ENCODE data around the gene KCNQ5.

Gene KCNQ5

DNA sequence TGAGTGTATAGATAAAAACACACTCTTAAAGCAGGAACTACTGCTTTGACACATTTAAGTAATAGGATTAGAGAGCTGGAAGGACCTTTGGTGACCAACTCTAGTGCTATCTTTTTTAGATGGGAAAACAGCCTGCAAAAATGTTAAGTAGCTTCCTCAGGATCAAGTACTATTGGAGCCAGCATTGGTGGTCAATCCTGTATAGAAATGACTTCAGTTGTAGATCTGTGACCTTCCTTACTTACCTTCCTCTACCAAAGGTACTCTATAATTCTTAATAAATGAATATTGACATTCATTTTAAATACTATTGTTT, 18.7 kb downstream of the KCNQ5 start:
- no peak for DNase-seq

DNA sequence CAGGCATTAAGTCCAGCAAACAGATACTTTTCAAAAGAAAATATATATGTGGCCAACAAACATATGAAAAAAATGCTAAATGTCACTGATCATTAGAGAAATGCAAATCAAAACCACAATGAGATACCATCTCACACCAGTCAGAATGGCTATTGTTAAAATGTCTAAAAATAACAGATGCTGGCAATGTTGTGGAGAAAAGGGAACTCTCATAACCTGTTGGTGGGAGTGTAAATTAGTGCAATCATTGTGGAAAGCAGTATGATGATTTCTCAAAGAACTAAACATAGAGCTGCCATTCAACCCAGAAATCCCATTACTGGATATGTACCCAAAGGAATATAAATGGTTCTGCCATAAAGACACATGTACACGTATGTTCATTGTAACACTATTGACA, 20.6 kb downstream of the KCNQ5 start:
- DNase-seq = no peak

DNA sequence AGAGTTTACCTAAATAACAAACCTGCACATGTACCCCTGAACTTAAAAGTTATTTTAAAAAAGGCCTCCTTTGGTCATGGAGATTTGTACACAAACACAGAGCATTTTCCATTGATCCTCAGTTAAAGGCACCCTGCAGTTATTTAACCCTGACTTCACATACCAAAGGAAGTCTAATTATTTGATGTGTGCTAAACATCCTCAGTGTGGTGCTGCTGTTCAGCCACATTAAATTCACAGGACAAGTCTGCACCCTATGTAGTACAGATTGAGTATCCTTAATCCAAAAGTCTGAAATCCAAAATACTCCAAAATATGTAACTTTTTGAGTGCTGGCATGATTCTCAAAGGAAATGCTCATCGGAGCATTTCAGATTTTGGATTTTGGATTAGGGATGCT, 21.4 kb downstream of the KCNQ5 start:
- DNase-seq = no peak

DNA sequence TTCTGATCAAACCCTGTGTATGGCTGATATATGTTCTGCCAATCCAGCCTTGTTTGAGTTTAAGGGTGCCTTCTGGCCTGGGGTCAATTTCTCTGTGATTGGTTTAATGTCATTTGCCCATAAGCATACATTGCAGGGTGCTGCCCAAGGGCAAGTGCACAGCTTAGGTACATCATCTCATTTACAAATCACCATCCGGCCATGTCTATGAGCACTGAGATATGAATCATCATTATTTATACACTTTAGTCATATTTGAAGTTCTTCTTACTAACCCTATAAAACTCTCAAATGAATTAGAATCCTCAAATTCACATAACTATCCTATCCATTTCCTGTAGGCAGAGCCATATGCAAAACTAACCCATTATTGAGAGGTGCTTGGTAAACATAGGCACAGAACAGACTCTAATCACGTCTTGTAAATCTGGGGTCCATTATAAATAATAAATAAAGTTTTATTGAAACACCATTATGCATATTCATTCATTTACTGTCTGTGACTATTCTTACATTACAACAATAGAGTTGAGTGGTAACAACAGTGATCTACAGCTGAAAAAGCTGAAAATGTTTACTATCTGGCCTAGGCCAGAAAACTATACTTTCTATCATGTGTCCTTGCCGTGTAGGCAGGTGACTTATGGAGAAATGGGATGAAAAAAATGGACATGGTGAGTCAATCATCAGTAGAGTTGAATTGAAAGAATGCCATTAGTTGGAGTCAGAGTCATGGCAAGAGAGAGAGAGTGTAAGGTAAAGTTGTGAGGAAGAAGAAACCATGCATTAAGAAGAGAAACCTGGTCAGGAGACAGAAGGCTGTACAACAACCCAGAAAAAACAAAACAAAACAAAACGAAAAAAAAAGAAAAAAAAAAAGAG, 25.0 kb downstream of the KCNQ5 start:
- no peak for DNase-seq

DNA sequence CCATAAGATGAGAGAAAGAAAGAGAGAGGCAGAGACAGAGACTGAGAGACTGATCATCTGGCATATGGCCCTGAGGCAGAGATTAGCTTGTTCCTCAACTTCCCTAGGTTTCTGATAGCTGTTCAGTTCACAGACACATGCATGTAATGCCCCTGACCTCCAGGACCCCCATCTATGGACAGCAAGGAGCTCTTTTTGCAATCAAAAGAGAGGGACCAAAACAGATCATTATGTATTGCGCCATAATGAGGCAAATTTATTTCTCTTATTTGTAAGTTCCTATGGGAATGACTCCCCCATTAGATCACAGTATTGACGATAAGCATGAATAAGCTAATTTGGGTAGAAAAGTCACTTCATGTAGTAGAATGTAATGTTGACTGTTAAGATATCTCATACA, 25.6 kb downstream of the KCNQ5 start:
- DNase-seq = no peak

DNA sequence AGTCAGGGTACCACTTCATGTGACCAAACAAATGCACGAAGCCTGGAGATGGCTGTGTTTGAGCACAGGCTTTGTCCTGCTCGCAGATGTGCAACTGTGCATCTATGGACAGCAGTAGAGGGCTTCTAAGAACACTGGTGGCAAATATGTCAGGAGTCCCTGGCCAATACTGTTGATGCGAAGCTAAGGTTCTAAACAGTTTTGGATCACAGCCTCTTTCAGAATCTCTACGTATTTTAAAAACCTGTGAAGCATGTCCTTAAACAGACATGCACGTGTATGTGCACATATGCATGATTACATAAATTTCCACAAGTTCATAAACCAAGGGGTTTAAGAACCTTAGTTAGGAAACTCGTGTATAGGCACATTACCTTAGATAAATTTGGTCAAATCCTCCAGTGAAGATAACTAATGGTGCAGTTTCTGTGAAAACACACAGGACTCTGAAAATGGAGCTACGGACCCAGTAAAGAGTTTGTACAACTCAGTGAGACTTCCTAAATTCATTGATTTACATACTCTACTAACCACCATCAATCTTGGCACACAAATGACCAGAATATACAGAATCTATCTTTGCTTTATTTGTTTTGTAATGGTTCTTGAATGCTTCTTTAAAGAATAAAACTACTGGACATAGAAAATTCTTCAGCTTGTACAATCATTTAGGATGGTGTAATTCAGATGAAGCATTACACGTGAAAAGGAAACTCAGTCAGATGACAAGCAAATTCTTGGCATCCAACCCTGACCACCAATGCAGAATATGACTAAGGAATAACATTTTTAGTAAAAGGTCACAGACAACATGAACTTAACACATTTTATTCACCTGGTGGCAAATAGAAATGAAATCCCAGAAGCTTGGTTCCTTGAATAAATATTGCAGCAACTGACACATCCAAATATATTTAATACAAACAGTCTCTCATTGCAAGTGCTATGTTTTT, 27.4 kb downstream of the KCNQ5 start:
- DNase-seq = no peak

DNA sequence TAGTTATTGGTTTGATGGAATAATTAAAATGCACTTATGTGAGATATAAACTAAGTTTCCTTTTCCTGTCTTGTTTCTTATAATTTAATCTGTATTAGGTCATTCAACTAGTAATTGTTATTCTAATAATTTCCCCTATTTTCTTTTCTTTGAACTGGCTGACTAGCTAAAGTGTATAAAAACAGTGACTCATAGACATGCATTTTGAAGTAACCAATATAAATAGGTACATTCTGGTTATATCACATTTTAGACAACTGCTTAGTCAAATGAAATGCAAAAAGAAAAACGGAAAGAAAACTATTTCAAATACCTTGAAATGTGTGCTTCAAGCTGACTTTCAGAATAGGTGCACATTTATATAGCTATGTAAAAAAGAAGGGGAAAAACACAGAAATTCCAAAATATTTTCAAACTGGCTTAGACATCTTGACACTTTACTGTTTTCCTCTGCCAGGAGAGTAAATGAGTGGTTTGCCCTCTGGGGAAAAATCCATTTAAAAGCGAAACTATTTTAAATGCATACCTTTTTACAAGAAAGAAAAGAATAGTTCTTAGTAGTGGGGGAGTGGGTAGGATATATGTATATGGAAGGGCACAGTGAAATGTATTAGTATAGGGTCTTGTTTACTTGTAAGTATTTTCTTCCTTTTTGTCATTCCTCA, 28.3 kb downstream of the KCNQ5 start:
- no peak for DNase-seq

DNA sequence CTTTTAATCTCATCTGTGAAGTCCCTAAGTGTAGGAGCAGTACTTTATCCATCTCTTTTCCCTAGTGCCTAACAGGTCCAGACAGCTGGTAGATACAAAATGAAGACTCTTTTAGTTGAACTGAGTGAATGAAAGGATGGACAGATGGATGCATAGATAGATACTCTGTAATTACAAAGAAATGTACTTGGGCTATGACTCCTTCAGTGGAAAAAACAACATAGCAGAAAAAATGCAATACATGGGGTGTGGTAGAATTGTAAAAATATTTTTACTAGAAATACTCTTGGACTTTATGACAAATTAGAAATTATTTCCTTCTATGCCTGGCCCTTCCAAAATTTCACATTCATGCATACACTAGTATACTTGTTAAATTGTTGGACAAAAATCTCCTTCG, 29.3 kb downstream of the KCNQ5 start:
- DNase-seq = no peak

DNA sequence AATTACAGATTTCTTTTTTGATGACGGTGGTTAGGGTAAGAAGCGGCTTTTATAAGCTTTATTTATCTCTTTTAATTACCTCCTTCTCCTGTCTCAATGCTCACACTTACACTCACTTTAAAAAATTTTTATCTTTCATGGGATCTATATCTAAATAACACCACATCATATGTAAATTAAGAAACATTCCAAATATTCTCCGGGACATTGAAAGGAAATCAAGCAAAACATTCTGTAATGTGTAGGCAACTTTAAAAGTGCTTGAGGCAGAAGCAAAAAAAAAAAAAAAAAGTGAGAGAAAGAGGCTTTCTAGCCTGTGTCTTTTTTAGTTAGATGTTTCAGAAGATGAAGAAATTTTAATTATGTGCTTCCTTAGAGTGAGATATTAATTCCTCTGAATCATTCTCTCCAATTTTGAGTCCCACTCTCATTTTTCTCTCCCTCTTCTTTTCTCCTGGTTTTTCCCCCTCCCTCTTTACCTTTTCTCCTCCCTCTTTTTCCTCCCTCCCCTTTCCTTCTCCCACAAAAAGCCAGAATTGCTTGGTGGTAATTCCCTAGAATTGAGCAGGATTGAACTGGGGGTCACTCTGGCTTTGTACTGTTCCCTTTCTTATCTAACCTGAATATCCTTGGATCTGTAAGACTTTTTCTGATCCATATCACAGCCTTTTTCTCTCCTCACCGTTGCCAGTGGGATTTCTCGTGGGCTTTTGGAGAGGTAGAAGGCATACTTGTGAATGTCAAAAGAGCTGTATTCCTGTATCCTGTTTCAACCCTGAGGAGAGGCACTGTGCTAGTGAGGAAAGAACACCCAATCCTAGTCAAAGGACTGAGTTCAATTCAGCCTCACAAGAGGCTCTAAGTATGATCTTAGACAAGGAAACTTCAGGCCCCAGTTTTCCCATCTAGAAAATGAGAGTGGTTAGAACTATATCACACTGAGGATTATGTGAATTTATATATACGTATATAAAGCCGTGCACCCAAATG, 30.4 kb downstream of the KCNQ5 start:
- no peak for DNase-seq

DNA sequence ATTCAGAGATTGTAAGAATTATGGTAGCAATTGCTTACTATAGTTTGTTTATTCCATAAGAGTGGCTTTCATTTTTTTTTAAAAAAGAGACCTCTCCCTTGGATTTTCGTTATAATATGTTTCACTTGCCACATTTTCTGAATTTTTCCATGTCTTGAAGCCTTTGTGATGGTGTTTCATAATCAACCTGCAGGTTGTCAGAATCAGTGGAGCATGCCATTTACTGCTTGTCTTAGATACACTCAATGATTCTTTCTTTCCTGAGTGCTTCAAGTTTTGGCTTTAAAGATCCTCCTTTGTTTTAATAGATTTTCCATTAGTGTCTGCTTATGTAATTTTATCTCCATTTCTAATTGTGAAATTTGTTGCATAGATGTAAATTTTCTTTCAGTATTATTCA, 31.2 kb downstream of the KCNQ5 start:
- no peak for DNase-seq

DNA sequence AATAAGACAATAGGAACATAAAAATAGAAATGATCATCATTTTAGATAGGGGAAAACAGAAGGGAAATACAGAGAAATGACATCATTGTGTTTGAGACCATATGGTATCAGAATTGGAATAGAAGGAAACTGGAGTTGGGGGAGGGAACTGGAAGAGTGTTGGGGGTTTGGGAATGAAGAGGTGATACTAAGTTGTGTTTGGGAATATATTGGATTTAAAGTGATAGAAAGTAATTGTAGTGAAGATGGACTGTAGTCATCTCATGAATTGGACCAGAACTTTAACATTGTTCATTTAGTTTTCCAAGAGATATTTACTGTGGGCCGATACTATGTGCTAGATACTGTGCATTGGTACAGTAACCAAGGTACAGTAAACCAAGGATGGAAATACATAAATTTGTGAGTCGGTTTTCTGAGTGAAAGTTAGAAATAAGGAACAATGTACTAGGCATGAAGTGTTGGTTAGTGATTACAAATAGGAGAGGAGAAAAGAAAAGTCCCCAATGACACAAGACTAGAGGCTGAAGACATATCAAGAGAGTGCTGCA, 32.3 kb downstream of the KCNQ5 start:
- DNase-seq = no peak

DNA sequence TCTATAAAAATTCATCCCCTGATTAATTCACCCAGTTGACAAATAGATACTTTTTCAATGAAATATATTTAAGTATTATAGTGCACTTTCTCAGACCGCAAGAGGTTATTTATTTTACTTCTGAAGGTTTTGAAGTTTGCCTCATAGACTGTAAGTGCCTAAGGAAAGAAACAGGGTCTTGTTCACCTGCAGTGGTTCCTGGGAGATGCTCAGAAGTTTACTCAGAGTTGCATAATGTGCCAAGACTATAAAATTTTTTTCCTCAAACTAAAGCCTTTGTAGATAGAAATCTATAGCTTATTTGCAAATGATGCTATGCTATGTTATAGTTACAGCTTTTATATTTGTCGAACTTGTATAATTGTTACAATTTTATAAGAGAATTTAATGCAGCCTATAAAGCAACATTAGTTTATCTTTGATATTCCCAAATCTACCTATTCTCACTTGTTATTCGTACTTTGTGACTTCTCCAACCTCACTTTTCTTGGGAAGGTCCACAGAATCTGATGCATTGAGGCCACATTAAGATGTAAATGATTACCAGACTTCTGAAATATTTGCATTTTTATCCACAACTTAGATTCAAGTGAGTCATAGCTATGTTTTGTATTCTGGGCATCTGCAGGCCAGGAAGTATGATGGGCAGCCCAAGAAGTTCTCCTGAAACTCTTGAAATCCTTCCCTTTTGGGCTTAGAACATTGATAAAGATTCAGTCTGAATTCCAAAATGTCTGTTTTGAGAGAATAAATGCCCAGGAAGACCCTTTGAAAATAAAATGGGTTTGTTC, 35.7 kb downstream of the KCNQ5 start:
- no peak for DNase-seq

DNA sequence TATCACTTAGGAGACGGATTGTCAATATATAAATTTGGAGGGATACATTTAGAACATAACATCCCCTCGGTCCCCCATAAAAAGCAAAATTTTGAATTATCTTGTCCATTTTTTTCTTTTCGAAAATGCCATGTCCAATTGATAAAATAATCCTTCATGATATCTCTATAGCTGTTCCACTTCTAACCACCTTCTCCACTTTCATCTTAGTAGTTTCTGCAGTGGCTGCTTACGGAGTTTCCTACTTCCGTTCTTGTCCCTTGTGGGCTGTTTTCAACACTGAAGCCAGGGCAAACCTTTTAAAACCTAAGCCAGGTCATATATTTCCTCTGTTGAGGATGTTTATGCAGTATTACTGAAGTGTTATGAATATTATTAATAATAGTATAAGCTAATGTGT, 37.9 kb downstream of the KCNQ5 start:
- DNase-seq = no peak

DNA sequence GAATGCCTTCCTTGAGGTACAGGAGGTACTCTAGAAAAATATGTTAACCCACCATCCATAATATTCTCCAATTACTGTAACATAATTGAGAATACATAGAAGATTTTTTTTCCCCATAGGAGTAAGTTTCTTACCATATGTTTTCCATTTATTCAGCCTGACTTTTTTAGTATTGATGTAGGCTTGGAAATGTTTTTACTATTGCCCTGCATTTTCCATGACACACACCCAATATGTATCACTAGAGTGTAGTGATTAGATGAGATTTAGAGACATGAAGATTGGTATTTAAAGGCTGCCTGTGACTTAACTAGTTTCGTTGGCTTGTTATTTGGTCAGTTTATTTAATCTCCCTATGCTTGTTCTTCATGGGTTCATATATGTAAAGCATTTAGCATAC, 39.5 kb downstream of the KCNQ5 start:
- no peak for DNase-seq

DNA sequence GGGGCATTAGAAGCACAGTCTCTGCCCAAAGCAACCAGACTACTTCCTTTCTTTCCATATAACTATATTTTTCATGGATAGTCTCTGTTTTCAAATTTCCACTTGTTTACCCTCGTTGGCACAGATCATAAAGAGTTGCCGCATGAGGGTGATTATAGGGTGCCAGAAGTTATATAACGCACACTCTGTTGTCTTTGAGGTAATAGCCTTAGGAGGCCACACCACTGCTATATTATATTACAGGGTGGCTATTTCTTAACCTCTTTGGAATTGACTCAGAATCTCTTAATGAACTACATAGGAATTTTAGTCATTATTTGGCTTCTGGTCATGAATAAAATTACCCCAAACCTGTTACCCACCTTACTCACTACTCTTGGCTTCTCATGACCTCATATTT, 43.7 kb downstream of the KCNQ5 start:
- no peak for DNase-seq

DNA sequence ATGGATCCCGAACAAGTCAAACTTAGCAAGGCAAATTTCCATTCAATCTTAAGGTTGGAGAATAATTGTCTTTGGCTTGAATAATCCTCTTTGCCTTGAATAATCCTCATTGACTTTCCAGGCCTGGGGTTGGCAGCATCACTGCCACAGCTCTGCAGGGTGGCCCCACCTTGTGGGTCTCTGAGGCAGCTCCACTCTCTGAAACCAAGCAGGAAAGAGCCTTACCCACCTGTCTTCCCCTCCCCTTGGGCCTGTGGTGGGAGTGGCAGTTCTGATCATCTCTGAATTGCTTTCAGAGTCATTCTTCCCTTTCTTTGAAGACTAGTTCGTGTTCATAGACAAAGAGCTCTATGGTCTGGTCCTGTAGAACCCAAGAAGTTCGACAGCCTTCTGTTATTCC, 47.5 kb downstream of the KCNQ5 start:
- DNase-seq = no peak

DNA sequence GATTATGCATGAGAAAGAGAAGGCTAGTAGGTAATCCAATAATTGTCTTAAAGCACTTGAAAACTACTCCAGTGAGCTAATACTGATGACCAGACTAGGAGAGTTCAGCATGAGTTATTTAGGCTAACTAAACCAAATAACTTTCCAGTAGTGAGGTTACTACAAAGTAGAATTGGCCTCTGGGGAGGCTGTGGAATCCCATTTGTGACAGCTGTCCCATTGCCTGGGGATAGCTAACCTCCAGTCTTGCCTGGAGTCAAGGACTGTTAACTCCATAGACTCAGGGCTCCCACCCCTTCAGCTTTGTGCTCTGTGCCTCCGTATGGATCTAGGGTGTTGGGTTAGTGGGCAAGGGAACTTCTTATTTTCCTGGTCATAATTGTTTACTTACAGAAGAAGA, 51.0 kb downstream of the KCNQ5 start:
- DNase-seq = no peak

DNA sequence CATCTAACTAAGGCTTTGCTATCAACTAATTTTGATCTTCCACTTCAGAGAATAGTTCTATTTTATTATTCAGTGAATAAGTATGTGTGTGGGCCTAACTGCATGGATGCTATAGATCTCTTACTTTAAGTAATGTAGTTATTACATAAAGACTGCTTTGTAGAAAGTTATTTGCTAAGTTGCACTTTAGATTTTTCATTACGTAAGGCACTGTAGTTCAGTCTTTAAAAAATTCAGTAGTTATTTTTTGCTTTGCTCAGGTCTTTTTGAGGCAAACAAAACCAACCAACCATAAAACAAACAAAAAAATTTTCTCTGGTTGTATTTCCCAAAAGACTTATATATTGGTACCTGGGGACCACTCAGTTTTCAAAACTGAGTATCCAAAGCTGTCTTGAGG, 53.0 kb downstream of the KCNQ5 start:
- DNase-seq = no peak

DNA sequence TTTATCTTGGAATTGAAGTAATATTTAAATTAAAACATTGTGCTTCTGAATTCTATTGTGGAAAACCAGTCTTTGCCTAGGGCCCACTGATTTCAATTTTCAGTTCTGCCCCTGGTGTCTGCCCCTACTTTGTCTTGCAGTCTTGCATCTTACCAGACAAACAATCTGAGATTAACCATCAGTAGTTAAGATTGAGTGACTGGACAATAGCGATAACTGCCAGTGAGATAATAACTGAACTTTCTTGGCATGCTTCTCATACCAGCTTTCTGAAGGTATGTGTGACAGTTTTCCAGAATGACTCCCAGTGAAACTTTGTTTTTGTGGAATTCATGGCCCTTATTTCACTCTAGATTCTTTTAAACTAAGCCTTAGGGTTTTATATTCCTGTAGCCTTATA, 53.5 kb downstream of the KCNQ5 start:
- DNase-seq = no peak

DNA sequence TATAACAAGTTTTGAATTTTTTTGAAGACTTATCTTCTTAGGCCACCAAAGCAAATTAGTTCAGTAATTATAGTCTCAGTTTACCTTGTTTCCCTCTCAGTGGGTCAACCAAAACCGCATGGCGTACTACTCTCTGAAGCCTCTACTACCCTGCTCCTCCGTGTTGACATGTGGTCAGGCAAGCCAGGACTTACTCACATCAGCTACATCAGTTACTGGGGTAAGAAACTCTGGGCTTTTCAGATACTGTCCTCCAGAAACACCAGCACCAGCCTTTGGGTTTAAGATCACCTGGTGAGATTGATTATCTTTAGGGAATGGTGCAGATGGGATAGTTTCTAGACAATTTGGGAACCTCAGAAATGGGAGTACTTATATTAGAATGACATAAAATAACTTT, 55.1 kb downstream of the KCNQ5 start:
- no peak for DNase-seq

DNA sequence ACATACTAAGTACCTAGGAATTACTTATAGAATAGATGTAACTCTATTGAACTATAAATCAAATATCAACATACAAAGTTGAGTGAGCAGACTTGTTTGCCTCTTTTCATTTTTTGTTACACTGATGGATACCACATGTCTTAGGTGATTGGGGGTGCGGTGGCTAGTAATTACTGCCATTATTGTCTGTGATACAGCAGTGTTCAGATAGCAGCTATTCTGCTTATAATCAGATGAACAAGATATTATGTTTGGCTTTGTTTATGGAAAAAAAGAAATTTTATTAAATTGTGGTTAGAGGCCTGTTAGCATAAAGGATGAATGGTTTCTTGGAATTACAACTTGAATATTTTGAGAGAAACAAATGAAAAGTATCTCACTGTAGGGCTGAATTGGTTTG, 55.9 kb downstream of the KCNQ5 start:
- DNase-seq = no peak
